B cell (primary cell): ENCODE measurements around the gene SPPL3. TPM values are rescaled to one million over a fixed set of nuclear protein-coding genes. Genes with fewer than 3 reads are reported as not detected.

Source experiments
- ATAC-seq: fragments of 200-7000 bp; cut with Tn5 transposase; one replicate; pipeline ENCODE4 v1.10.0; 2021; ENCODE audit warnings: low read depth, mild to moderate bottlenecking, moderate number of reproducible peaks, moderate library complexity
- CTCF ChIA-PET: fragments of 350-600 bp; sonication (Branson Sonifier 250); formaldehyde crosslinking; loops from one replicate; lab custom pipeline; 2021; ENCODE audit warnings: antibody characterized with exemption, inconsistent platforms; lab: Charles Lee
- POLR2A ChIA-PET: fragments of 350-600 bp; sonication (Branson Sonifier 250); formaldehyde crosslinking; loops from one replicate; lab custom pipeline; 2021; ENCODE audit warnings: antibody characterized with exemption; lab: Charles Lee
- DNase-seq: peaks from one replicate; pipeline ENCODE4 v3.0.0; 2013
- H2AFZ ChIP-seq: 2 replicates; pipeline ENCODE4 v1.6.1; 2012; ENCODE audit warnings: mild to moderate bottlenecking, low read depth, low read length; ENCODE audit not compliant: insufficient read depth, poor library complexity, severe bottlenecking
- H3K27ac ChIP-seq, 2 donors: 1 replicate in 1 of 2; 2 replicates in 1 of 2; pipeline ENCODE4 v1.5.1; 2012 to 2013; ENCODE audit warnings: low read length in 2 of 2, mild to moderate bottlenecking in 2 of 2, moderate library complexity in 1 of 2
- H3K27me3 ChIP-seq, 4 experiments: fragments of 200-600 bp in 1 of 4; sonication (generic) in 1 of 4; replicated peaks in 1 of 4; 1 replicate in 2 of 4; 2 replicates in 2 of 4; pipeline versions ENCODE4 v1.6.1 to v1.7.0; 2013 to 2016; ENCODE audit warnings: low read length in 3 of 4, mild to moderate bottlenecking in 2 of 4, mixed read lengths in 1 of 4, moderate library complexity in 1 of 4; ENCODE audit not compliant: insufficient read depth in 4 of 4, control insufficient read depth in 3 of 4; ENCODE audit errors: control extremely low read depth in 1 of 4
- H3K36me3 ChIP-seq, 2 experiments: replicated peaks in 1 of 2; 1 replicate in 1 of 2; 2 replicates in 1 of 2; pipeline versions ENCODE4 v1.6.1 to v1.7.1; 2013; ENCODE audit warnings: low read length in 1 of 2; ENCODE audit not compliant: insufficient read depth in 2 of 2, control insufficient read depth in 1 of 2; ENCODE audit errors: control extremely low read depth in 1 of 2, extremely low read depth in 1 of 2
- H3K4me1 ChIP-seq, 2 donors: fragments of 200-600 bp in 1 of 2; sonication (generic) in 1 of 2; 1 replicate in 1 of 2; 2 replicates in 1 of 2; pipeline versions ENCODE4 v1.5.1 to v1.6.1; 2013 to 2017; ENCODE audit warnings: low read length in 2 of 2; ENCODE audit not compliant: control insufficient read depth in 2 of 2, insufficient read depth in 2 of 2
- H3K4me2 ChIP-seq: replicated peaks from 2 replicates; pipeline ENCODE3; 2012; ENCODE audit warnings: mild to moderate bottlenecking, low read depth, low read length; ENCODE audit not compliant: poor library complexity, severe bottlenecking
- H3K4me3 ChIP-seq, 5 experiments: fragments of 200-600 bp in 1 of 5; sonication (generic) in 1 of 5; 1 replicate in 3 of 5; 2 replicates in 2 of 5; pipeline versions ENCODE4 v1.5.1 to v1.7.0; 2011 to 2016; ENCODE audit warnings: low read length in 4 of 5, mild to moderate bottlenecking in 4 of 5, low read depth in 2 of 5, control low read depth in 1 of 5, moderate library complexity in 1 of 5; ENCODE audit not compliant: insufficient read depth in 1 of 5; ENCODE audit errors: control extremely low read depth in 1 of 5, extremely low read depth in 1 of 5
- H3K79me2 ChIP-seq: fragments of 200-600 bp; sonication (generic); one replicate; pipeline ENCODE4 v1.6.0; 2016; ENCODE audit warnings: low read length; ENCODE audit not compliant: control insufficient read depth, insufficient read depth
- H3K9ac ChIP-seq: fragments of 200-600 bp; sonication (generic); 2 replicates; pipeline ENCODE4 v1.6.1; 2017; ENCODE audit warnings: mild to moderate bottlenecking, low read length, moderate library complexity
- H3K9me3 ChIP-seq, 3 donors: one replicate each; pipeline versions ENCODE4 v1.6.1 to v1.7.1; 2013; ENCODE audit warnings: low read length in 2 of 3; ENCODE audit not compliant: control insufficient read depth in 2 of 3, insufficient read depth in 1 of 3; ENCODE audit errors: control extremely low read depth in 1 of 3
- H4K20me1 ChIP-seq: 2 replicates; pipeline ENCODE4 v1.6.0; 2012; ENCODE audit warnings: mild to moderate bottlenecking, low read length; ENCODE audit not compliant: insufficient read depth, control insufficient read depth, poor library complexity, severe bottlenecking
- H3K27ac Mint-ChIP-seq: one replicate; pipeline ENCODE4 v1.8.0; 2021; ENCODE audit warnings: mixed read lengths
- H3K27me3 Mint-ChIP-seq: one replicate; pipeline ENCODE4 v1.8.0; 2021; ENCODE audit warnings: mixed read lengths
- H3K4me1 Mint-ChIP-seq: one replicate; pipeline ENCODE4 v1.8.0; 2021; ENCODE audit warnings: mixed read lengths
- H3K4me3 Mint-ChIP-seq: one replicate; pipeline ENCODE4 v1.8.0; 2021; ENCODE audit warnings: mixed read lengths
- H3K9me3 Mint-ChIP-seq: one replicate; pipeline ENCODE4 v1.8.0; 2022; ENCODE audit warnings: mixed read lengths; ENCODE audit not compliant: insufficient read depth
- CTCF ChIP-seq: fragments of 200-600 bp; IDR thresholded peaks from one replicate; pipeline ENCODE4 v1.8.0; 2022; ENCODE audit warnings: antibody characterized with exemption, mild to moderate bottlenecking
- EZH2 ChIP-seq: IDR thresholded peaks from 2 replicates; pipeline ENCODE4 v1.6.1; 2012; ENCODE audit warnings: borderline replicate concordance, low read depth, mild to moderate bottlenecking, moderate library complexity, low read length; ENCODE audit not compliant: insufficient read depth, poor library complexity, severe bottlenecking
- WGBS: methylation state at CpG from one replicate; pipeline ENCODE4 v1.1.5; 2013; ENCODE audit warnings: missing lambda C conversion rate; ENCODE audit not compliant: insufficient coverage; 5-methylcytosine and 5-hydroxymethylcytosine counted together
- intact Hi-C: fragments of 100-400 bp; cut with micrococcal nuclease; formaldehyde crosslinking; loops from one replicate; pipeline ENCODE4 v1.10.0; 2022
- polyA plus RNA-seq: library from polyadenylated mRNA; depleted of rRNA; stranded (reverse); fragments of >200 nt; gene quantifications from 2 replicates; pipeline ENCODE4 v1.2.3, GENCODE V29; 2012
- total RNA-seq, 2 donors: library from RNA; stranded (reverse); fragments of 120-200 nt in 1 of 2; gene quantifications; 1 replicate in 1 of 2; 2 replicates in 1 of 2; pipeline versions ENCODE4 v1.2.3 to v1.2.4, GENCODE V29; 2013 to 2022

The SPPL3 gene
- total and polyA plus RNA-seq, 2 donors (not counting 1 experiment from before 2014, with no cell fraction given) = 12.3 to 43.6 TPM

DNA sequence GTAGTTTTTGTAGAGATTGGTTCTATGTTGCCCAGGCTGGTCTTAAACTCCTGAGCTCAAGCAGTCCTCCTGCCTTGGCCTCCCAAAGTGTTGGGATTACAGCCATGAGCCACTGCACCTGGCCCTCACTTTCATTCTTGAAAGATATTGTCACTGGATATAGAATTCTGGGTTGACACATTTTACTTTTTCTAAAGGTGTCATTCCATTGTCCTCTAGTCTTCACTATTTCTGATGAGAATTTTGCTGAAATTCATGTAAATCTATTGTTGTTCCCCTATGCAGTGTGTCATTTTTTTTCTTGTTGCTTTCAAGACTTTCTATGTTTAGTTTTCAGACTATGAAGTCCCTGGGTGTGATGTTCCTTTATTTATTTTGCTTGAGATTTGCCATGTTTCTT, 149.4 kb downstream of the SPPL3 start:
- H3K4me3 Mint-ChIP-seq = no peak overlapping the region
- Histone ChIP-seq H3K79me2 (no peaks in the 10 kb centered on the region), H3K9me3 (peaks cover 0 to 14% (median 13%) of the 10 kb centered on the region in 3 donors), H3K9ac (no peak overlapping the region), H3K4me2 (no peak overlapping the region), H3K36me3 (no peaks in the 10 kb centered on the region), H3K4me1 (no peaks in the 10 kb centered on the region), H3K27me3 (peaks cover 0 to 2% (median 0%) of the 10 kb centered on the region in 4 experiments), H3K4me3 (no peak overlapping the region), H3K27ac (no peak overlapping the region), H4K20me1 (no peaks in the 10 kb centered on the region), H2AFZ (no peak overlapping the region)
- H3K27me3 Mint-ChIP-seq = peaks cover 5% of the 10 kb centered on the region
- ATAC-seq = no peak
- intact Hi-C loops = no loop called here
- no peak for TF ChIP-seq EZH2
- no peak for TF ChIP-seq CTCF
- no peak overlapping the region for H3K27ac Mint-ChIP-seq
- no peak for DNase-seq
- POLR2A ChIA-PET = no interaction called here
- H3K4me1 Mint-ChIP-seq = peaks cover 2% of the 10 kb centered on the region
- CTCF ChIA-PET = no interaction called here
- peaks cover 5% of the 10 kb centered on the region for H3K9me3 Mint-ChIP-seq

DNA sequence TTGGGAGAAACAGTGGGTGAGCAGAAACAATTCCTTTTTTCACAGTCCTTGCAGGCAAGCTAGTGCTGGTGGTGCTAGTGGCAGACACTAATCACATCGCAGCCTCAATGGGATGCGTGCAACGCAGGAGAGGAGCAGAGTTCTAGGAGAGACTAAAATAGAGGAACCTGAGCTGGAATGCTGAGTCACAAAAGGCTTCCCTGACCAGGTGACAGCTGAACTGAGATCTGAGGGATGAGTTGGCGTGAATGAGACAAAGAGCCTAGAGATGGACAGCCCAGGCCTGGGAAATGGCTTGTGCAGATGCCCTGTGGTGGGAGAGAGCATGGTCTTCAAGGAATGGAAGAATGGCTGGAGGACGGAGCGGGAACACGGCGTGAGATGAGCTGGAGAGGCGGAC, 152.8 kb downstream of the SPPL3 start:
- H3K4me3 ChIP-seq = no peak overlapping the region
- peaks cover 2% of the 10 kb centered on the region for H3K4me1 Mint-ChIP-seq
- ATAC-seq = no peak
- CTCF ChIA-PET = interaction anchor here (2.4 kb wide), 1 partner anchor 220 kb away, joined by 14 read pairs; no protein-coding TSS in a partner anchor
- H4K20me1 ChIP-seq = no peaks in the 10 kb centered on the region
- H3K27me3 Mint-ChIP-seq = peaks cover 5% of the 10 kb centered on the region
- H3K9ac ChIP-seq = no peak overlapping the region
- no peak overlapping the region for H3K27ac ChIP-seq
- H2AFZ ChIP-seq = no peak overlapping the region
- H3K79me2 ChIP-seq = no peaks in the 10 kb centered on the region
- WGBS = 98% methylated on average over 9 of the region's 9 CpGs
- H3K36me3 ChIP-seq = no peaks in the 10 kb centered on the region
- no peak for DNase-seq
- TF ChIP-seq CTCF (no peak), EZH2 (no peak)
- peaks cover 0 to 14% (median 13%) of the 10 kb centered on the region in 3 donors for H3K9me3 ChIP-seq
- POLR2A ChIA-PET = interaction anchor here (0.6 kb wide), 1 partner anchor 265 kb away, joined by 3 read pairs; the partner anchor contains the start of gene C12orf43
- peaks cover 5% of the 10 kb centered on the region for H3K9me3 Mint-ChIP-seq
- H3K4me1 ChIP-seq = no peaks in the 10 kb centered on the region
- no peak overlapping the region for H3K4me3 Mint-ChIP-seq
- H3K27me3 ChIP-seq = peaks cover 0 to 2% (median 0%) of the 10 kb centered on the region in 4 experiments
- H3K4me2 ChIP-seq = no peak overlapping the region
- intact Hi-C loops = no loop called here
- H3K27ac Mint-ChIP-seq = no peak overlapping the region
